Coronary artery (tissue), 2 donors: ENCODE data around the gene ANO8.

Experiments
- DNase-seq: peaks from one replicate; pipeline ENCODE4 v3.0.0-alpha.2; 2017; ENCODE audit warnings: low spot score
- H3K27ac ChIP-seq, 2 donors: fragments of 200-600 bp; sonication (generic); one replicate each; pipeline ENCODE4 v1.5.1; 2016 to 2019
- H3K4me3 ChIP-seq: fragments of 200-600 bp; sonication (generic); 2 replicates; pipeline ENCODE4 v1.5.1; 2016; ENCODE audit warnings: mild to moderate bottlenecking, moderate library complexity
- CTCF ChIP-seq: fragments of 200-600 bp; sonication (generic); IDR thresholded peaks from one replicate; pipeline ENCODE4 v1.5.1; 2019; ENCODE audit warnings: antibody characterized with exemption

ANO8 gene

GRCh38 chr19:17332677-17333581 lies 1.7 kb downstream of the ANO8 start:
- no peak for DNase-seq
- Histone ChIP-seq H3K4me3 (no peak overlapping the region), H3K27ac (peak overlapping the region in 1 of 2 donors; percentile 77)
- no peak for TF ChIP-seq CTCF

GRCh38 chr19:17332360-17332676 lies 2.3 kb downstream of the ANO8 start:
- no peak overlapping the region for H3K4me3 ChIP-seq
- no peak overlapping the region for H3K27ac ChIP-seq
- TF ChIP-seq CTCF: no peak
- no peak for DNase-seq

- H3K4me3 ChIP-seq: no peak overlapping the region
- no peak for TF ChIP-seq CTCF
- no peak for DNase-seq
- no peak overlapping the region for H3K27ac ChIP-seq
These were observed 3.6 kb downstream of the ANO8 start for GRCh38 chr19:17331045-17331558.

- Histone ChIP-seq H3K4me3 (no peak overlapping the region), H3K27ac (no peak overlapping the region)
- DNase-seq: no peak
- no peak for TF ChIP-seq CTCF
These were observed 4.2 kb downstream of the ANO8 start for GRCh38 chr19:17330262-17331044.

GRCh38 chr19:17329366-17330261 lies 5.0 kb downstream of the ANO8 start:
- no peak for TF ChIP-seq CTCF
- Histone ChIP-seq H3K27ac (no peak overlapping the region), H3K4me3 (peak overlapping the region; percentile 32)
- no peak for DNase-seq

GRCh38 chr19:17328517-17329365 lies 5.9 kb downstream of the ANO8 start:
- peak overlapping the region; percentile 32 for H3K4me3 ChIP-seq
- TF ChIP-seq CTCF: no peak
- no peak for DNase-seq
- no peak overlapping the region for H3K27ac ChIP-seq
